Measurements from ENCODE around the gene NDUFV1. TPM values are rescaled to one million over a fixed set of nuclear protein-coding genes. Genes with fewer than 3 reads are reported as not detected.
"Not testable (repeated sequence)": the region's sequence is repeated elsewhere in the genome, so short reads cannot be mapped to it uniquely, and the experiment has no call there.

NDUFV1 gene
- total RNA-seq, 1 donor from 2014 or later: 321 TPM

DNA sequence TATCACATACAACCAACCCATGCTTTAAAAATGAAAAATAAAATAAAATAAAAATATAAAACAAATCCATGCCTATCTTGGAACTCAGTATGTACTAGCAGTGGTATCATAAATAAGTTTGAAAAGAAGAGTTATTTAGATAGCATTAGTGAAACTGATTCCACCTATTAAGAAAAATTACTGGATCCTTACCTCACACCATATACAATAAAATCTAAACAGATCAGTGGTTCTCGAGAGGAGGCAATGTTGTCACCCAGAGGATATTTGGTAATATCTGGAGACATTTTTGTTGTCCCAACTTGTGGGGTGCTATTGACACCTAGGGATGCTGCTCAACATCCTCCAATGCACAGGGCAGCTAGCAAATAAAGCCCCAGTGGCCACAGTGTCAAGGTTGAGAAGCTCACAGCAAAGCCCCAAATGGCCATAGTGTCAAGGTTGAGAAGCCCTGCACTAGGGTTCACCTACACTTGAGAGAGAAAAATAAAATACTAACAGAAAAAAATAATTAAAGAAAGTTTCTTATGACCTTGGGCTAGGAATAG lies 9.9 kb upstream of the NDUFV1 start:
- peaks cover 5% of the 10 kb centered on the region for H3K4me1 Mint-ChIP-seq
- intact Hi-C loops (cut with micrococcal nuclease): no loop called here

DNA sequence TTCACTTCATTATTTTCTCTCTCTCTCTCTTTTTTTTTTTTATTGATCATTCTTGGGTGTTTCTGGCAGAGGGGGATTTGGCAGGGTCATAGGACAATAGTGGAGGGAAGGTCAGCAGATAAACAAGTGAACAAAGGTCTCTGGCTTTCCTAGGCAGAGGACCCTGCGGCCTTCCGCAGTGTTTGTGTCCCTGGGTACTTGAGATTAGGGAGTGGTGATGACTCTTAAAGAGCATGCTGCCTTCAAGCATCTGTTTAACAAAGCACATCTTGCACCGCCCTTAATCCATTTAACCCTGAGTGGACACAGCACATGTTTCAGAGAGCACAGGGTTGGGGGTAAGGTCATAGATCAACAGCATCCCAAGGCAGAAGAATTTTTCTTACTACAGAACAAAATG lies 9.3 kb upstream of the NDUFV1 start:
- H3K4me3 Mint-ChIP-seq; H3K4me1 Mint-ChIP-seq; H3K36me3 Mint-ChIP-seq (ENCODE audit: low read depth); H3K9me3 Mint-ChIP-seq; intact Hi-C loops (cut with micrococcal nuclease); H3K27ac Mint-ChIP-seq; DNase-seq: not testable (repeated sequence)
- peaks cover 32% of the 10 kb centered on the region for H3K27me3 Mint-ChIP-seq

More for the DNA sequence above, 9.9 kb upstream of the NDUFV1 start:
- no peak for DNase-seq
- Mint-ChIP-seq H3K36me3 (ENCODE audit: low read depth) (no peaks in the 10 kb centered on the region), H3K27ac (no peak overlapping the region), H3K27me3 (peaks cover 31% of the 10 kb centered on the region), H3K4me3 (no peak overlapping the region), H3K9me3 (peaks cover 3% of the 10 kb centered on the region)

DNA sequence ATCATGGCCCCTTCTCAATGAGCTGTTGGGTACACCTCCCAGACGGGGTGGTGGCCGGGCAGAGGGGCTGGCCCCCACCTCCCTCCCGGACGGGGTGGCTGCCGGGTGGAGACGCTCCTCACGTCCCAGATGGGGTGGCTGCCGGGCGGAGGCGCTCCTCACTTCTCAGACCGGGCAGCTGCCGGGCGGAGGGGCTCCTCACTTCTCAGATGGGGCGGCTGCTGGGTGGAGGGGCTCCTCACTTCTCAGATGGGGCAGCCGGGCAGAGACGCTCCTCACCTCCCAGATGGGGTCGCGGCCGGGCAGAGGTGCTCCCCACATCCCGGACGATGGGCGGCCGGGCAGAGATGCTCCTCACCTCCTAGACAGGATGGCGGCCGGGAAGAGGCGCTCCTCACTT lies 8.8 kb upstream of the NDUFV1 start:
- H3K4me1 Mint-ChIP-seq; H3K36me3 Mint-ChIP-seq (ENCODE audit: low read depth); H3K9me3 Mint-ChIP-seq; intact Hi-C loops (cut with micrococcal nuclease); DNase-seq; H3K27ac Mint-ChIP-seq; H3K4me3 Mint-ChIP-seq: not testable (repeated sequence)
- peaks cover 37% of the 10 kb centered on the region for H3K27me3 Mint-ChIP-seq

DNA sequence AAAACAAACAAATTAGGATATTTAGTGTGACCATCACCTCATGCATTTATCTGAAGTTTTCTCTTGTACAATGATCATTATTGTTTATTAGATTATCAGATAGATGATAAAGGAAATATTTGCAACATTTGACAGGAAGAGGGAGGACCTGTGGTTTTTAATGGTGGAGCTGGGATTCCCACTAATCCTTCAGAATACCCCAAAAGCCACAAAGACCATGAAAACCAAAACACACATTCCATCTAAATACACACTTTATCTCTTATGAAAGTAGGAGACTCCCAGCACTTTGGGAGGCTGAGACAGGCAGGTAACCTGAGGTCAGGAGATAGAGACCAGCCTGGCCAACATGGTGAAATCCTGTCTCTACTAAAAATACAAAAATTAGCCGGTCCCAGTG lies 7.6 kb upstream of the NDUFV1 start:
- Mint-ChIP-seq H3K36me3 (ENCODE audit: low read depth) (no peaks in the 10 kb centered on the region), H3K27me3 (peaks cover 37% of the 10 kb centered on the region), H3K27ac (no peak overlapping the region), H3K4me1 (peaks cover 5% of the 10 kb centered on the region), H3K9me3 (peaks cover 3% of the 10 kb centered on the region), H3K4me3 (no peak overlapping the region)
- intact Hi-C loops (cut with micrococcal nuclease): no loop called here
- DNase-seq: no peak

DNA sequence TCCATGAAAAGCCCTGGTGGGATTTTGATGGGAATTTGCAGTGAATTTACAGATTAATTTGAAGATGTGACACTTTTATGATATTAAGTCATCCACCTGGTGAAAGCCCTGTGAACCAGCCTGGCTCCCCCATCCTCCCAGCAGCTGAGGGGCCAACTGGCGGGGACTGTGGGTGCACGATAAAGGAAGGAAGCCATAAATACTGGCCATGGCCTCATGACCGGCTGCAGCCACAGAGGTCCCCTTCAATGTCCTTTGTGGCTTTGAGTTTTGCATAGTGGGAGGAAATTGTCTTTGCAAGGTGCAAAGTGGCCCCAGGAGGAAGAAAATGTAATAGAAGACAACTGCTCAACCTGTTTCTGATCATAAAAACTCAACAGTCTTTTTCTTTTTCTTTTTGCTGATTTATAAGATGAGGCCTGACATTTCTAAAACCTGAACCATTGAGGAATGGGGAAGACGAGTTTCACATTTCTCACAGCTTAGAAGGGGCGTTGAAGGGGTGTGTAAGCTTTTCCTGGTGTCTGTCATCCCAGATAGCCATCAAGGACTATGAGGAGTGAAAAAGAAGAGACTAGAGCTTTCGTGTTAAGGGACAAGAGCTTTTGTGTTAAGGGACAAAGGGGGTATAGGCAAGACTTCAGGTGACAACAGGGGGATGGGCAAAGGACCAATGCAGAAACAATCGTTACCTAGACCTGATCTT lies 6.3 kb upstream of the NDUFV1 start:
- intact Hi-C loops (cut with micrococcal nuclease): loop anchor here (10.0 kb wide), 1 partner anchor 176 kb away; the partner anchor contains the start of gene RPS6KB2
- no peak overlapping the region for H3K27ac Mint-ChIP-seq
- H3K27me3 Mint-ChIP-seq: peaks cover 37% of the 10 kb centered on the region
- peaks cover 5% of the 10 kb centered on the region for H3K4me1 Mint-ChIP-seq
- H3K9me3 Mint-ChIP-seq: peaks cover 3% of the 10 kb centered on the region
- H3K4me3 Mint-ChIP-seq: no peak overlapping the region
- DNase-seq: no peak
- H3K36me3 Mint-ChIP-seq (ENCODE audit: low read depth): no peaks in the 10 kb centered on the region

DNA sequence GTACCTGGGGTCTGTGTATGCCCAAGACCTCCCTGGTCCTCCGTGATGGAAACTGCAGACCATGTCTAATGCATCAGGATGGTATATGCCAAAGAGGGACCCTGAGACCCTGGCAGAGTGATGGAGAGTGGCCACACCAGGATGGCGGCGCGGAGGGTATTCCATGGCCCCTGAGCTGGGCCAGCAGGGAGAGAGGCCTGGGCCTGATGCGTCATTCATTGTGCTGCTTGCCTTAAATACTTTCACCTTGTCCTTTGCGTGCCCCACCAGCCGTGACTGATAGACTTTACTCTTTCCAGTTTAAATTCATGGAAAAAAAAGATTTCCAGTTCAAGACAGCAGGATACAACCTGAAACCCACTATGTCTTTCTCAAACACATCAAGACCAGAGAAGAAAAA lies 5.6 kb upstream of the NDUFV1 start:
- Mint-ChIP-seq H3K4me1 (peaks cover 9% of the 10 kb centered on the region), H3K4me3 (no peak overlapping the region), H3K9me3 (peaks cover 3% of the 10 kb centered on the region), H3K27me3 (peaks cover 37% of the 10 kb centered on the region), H3K36me3 (ENCODE audit: low read depth) (no peaks in the 10 kb centered on the region), H3K27ac (no peak overlapping the region)
- DNase-seq: no peak
- intact Hi-C loops (cut with micrococcal nuclease): loop anchor here (10.0 kb wide), 1 partner anchor 176 kb away; the partner anchor contains the start of gene RPS6KB2

DNA sequence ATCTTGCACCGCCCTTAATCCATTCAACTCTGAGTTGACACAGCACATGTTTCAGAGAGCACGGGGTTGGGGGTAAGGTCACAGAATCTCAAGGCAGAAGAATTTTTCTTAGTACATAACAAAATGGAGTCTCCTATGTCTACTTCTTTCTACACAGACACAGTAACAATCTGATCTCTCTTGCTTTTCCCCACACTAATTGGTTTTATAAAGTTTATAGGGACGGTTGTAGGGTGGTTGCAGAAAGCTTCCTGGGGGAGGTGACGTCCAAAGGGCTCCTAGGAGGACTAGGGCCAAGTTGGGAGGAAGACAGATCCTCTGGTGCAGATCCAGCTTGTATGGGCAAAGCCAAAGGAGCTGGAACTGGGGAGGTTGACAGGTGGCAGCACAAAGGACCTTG lies 2.6 kb upstream of the NDUFV1 start:
- Mint-ChIP-seq H3K4me3 (peak overlapping the region; percentile 22), H3K4me1 (peaks cover 23% of the 10 kb centered on the region), H3K27me3 (peaks cover 30% of the 10 kb centered on the region)
- not testable (repeated sequence) for H3K36me3 Mint-ChIP-seq (ENCODE audit: low read depth); H3K27ac Mint-ChIP-seq; H3K9me3 Mint-ChIP-seq; DNase-seq
- intact Hi-C loops (cut with micrococcal nuclease): loop anchor here (10.0 kb wide), 1 partner anchor 179 kb away; the partner anchor contains the start of gene RPS6KB2

DNA sequence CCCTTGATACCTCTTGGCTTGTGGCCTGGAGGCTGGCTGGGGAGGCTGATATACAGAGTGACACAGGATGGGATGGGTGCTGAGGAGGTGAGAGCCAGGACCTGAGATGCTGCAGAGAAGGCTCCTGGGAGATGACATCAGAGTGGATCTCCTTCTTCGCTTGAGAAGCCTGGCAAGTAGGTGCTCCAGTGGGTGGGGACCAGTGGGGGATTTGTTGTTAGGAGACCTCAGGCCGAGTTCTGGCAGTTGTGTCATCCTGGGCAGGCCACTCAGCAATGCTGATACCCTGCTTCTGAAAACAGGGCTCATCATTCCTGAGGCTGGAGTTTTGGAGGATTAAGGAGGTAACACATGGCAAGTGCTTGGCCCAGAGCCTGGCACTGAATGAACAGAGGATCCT lies 1.9 kb upstream of the NDUFV1 start:
- Mint-ChIP-seq H3K27ac (no peak overlapping the region), H3K4me3 (peak overlapping the region; percentile 22), H3K27me3 (peaks cover 24% of the 10 kb centered on the region), H3K36me3 (ENCODE audit: low read depth) (peaks cover 13% of the 10 kb centered on the region), H3K4me1 (peaks cover 23% of the 10 kb centered on the region), H3K9me3 (no peaks in the 10 kb centered on the region)
- no peak for DNase-seq
- intact Hi-C loops (cut with micrococcal nuclease): loop anchor here (10.0 kb wide), 1 partner anchor 180 kb away; the partner anchor contains the start of gene RPS6KB2

DNA sequence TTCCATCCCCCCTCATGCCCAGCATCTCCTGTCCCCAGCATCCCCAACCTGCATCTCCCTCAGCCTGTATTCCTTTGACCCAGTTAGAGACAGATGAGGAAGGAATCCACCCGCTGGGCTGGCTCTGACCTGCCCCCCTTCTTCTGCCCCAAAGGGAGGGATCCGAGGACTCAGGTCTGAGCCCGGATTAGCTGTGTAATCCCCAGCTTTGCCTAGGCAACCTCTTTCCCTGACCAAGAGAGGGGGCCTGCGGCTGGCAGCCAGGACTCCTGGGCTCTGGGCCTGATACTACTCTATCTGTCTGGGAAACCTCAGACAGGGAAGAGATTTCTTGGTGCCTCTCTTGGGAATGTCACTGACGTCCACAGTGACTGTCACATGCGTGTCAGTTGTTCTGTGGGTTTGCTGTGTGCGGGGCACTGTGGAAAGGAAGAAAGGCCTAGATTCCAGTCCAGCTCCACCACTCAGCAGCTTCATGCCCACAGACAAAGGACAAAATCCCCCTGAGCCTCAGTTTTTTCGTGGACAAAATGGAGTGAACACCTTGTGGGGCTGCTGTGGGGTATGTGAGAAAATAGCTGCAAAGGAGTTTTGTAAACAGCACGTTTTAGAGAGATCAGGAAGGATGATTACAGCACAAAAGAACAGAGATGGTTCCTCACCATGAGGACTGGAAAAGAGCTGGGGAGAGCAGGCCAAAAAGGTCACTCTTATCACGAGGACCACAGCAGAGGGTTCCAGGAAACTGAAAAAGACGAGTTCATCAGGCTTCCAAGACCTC lies 1.3 kb upstream of the NDUFV1 start:
- Mint-ChIP-seq H3K27ac (peak overlapping the region; percentile 64), H3K9me3 (no peaks in the 10 kb centered on the region), H3K27me3 (peaks cover 18% of the 10 kb centered on the region), H3K36me3 (ENCODE audit: low read depth) (peaks cover 17% of the 10 kb centered on the region), H3K4me1 (peaks cover 22% of the 10 kb centered on the region), H3K4me3 (peak overlapping the region; percentile 78)
- no peak for DNase-seq
- intact Hi-C loops (cut with micrococcal nuclease): loop anchor here (1.0 to 10.0 kb wide), 4 partner anchors 9 to 181 kb away; partner anchors contain the start of genes CDK2AP2, NUDT8 and RPS6KB2

DNA sequence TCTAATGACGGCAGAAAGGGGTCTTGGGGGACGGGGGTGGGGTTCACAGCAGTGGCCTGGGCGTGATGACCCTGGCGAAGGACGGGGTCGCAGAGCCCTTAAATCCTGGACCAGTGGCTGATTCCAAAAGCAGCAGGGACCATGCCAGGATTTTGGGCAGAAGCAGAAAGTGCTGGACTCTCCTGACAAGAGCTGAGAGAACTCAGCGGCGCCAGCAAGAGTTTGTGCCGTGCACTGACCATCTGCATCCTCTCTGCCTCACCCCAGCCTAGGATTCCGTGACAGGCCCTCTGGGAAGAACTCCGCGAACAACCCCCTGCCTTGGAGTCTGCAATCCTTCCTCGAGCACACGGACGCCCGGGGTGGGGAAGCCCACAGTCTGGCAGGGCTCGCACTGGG lies 644 bp upstream of the NDUFV1 start:
- Mint-ChIP-seq H3K27ac (peak overlapping the region; percentile 95), H3K9me3 (no peaks in the 10 kb centered on the region), H3K4me1 (peaks cover 18% of the 10 kb centered on the region), H3K4me3 (peak overlapping the region; percentile 95), H3K36me3 (ENCODE audit: low read depth) (peaks cover 22% of the 10 kb centered on the region), H3K27me3 (peaks cover 12% of the 10 kb centered on the region)
- no peak for DNase-seq
- intact Hi-C loops (cut with micrococcal nuclease): loop anchor here (1.0 to 10.0 kb wide), 4 partner anchors 8 to 181 kb away; partner anchors contain the start of genes CDK2AP2, NUDT8 and RPS6KB2

DNA sequence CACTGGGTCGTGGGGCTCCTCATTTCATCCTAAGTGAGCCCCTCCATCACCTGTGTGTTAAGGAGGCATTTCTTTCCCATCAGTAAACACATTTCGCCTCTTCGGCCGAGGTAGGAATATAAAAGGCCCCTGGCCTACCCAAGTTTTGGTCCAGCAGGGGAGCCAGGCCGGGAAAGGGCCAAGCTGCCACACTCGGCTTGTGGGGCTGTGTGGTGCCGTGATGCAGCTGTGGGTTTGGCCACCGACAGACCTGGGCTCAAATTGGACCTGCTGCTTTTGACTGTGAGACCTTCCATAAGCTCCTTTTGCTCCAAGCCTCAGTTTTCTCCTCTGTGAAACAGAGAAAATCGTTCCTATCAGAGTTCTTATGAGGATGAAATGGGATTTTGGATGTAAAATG lies 771 bp downstream of the NDUFV1 start:
- Mint-ChIP-seq H3K27ac (peak overlapping the region; percentile 94), H3K4me1 (peaks cover 18% of the 10 kb centered on the region), H3K36me3 (ENCODE audit: low read depth) (peaks cover 29% of the 10 kb centered on the region), H3K4me3 (peak overlapping the region; percentile 95), H3K27me3 (peaks cover 7% of the 10 kb centered on the region), H3K9me3 (no peaks in the 10 kb centered on the region)
- intact Hi-C loops (cut with micrococcal nuclease): loop anchor here (2.0 to 10.0 kb wide), 3 partner anchors 21 to 183 kb away; partner anchors contain the start of genes CDK2AP2, NUDT8 and RPS6KB2
- DNase-seq: no peak

DNA sequence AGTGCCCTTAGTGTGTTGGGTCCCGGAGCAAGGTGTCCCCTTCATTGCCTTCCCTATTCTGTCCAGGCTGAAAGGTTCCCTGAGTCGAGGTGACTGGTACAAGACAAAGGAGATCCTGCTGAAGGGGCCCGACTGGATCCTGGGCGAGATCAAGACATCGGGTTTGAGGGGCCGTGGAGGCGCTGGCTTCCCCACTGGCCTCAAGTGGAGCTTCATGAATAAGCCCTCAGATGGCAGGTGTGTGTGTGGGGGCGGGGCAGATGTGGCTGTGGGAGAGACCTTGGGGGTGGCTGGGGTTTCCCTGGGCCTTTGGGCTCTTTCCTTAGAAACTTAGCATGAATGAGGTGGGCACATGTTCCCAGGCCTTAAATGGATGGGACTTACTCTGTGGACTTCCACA lies 1.8 kb downstream of the NDUFV1 start:
- Mint-ChIP-seq H3K27me3 (no peaks in the 10 kb centered on the region), H3K4me1 (peaks cover 20% of the 10 kb centered on the region), H3K9me3 (no peaks in the 10 kb centered on the region), H3K36me3 (ENCODE audit: low read depth) (peaks cover 33% of the 10 kb centered on the region), H3K4me3 (peak overlapping the region; percentile 95), H3K27ac (peak overlapping the region; percentile 94)
- no peak for DNase-seq
- intact Hi-C loops (cut with micrococcal nuclease): loop anchor here (10.0 kb wide), 1 partner anchor 184 kb away; the partner anchor contains the start of gene RPS6KB2

DNA sequence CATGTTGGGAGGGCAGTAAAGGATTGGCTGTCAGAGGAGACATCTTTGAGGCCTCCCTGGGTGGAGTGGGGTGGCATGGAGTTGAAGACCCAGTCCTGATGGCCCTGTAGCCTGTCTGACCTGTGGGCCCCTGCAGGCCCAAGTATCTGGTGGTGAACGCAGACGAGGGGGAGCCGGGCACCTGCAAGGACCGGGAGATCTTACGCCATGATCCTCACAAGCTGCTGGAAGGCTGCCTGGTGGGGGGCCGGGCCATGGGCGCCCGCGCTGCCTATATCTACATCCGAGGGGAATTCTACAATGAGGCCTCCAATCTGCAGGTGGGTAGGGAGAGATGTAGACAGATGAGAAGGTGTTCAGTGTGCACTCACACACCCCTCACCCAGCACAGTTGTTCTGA lies 2.6 kb downstream of the NDUFV1 start:
- intact Hi-C loops (cut with micrococcal nuclease): loop anchor here (10.0 kb wide), 1 partner anchor 185 kb away; the partner anchor contains the start of gene RPS6KB2
- no peak for DNase-seq
- Mint-ChIP-seq H3K4me1 (peaks cover 27% of the 10 kb centered on the region), H3K4me3 (no peak overlapping the region), H3K27me3 (no peaks in the 10 kb centered on the region), H3K36me3 (ENCODE audit: low read depth) (peaks cover 37% of the 10 kb centered on the region), H3K27ac (no peak overlapping the region), H3K9me3 (no peaks in the 10 kb centered on the region)

Measured in activated CD4-positive, alpha-beta T cell treated with anti-CD3 and anti-CD28 coated beads, Interleukin-2, amount 10 ng/mL, durations not matched to agents 24 days and 14 days (primary cell).